NCI-H2107 treated with DMSO at 0.1 percent for 48 hours (cell line): ENCODE measurements around the gene AHCYL1.

ENCODE experiments used
- DNase-seq: peaks from one replicate; lab custom pipeline; 2025; ENCODE audit not compliant: unreplicated experiment; lab: John Stamatoyannopoulos, UW

The AHCYL1 gene

DNA sequence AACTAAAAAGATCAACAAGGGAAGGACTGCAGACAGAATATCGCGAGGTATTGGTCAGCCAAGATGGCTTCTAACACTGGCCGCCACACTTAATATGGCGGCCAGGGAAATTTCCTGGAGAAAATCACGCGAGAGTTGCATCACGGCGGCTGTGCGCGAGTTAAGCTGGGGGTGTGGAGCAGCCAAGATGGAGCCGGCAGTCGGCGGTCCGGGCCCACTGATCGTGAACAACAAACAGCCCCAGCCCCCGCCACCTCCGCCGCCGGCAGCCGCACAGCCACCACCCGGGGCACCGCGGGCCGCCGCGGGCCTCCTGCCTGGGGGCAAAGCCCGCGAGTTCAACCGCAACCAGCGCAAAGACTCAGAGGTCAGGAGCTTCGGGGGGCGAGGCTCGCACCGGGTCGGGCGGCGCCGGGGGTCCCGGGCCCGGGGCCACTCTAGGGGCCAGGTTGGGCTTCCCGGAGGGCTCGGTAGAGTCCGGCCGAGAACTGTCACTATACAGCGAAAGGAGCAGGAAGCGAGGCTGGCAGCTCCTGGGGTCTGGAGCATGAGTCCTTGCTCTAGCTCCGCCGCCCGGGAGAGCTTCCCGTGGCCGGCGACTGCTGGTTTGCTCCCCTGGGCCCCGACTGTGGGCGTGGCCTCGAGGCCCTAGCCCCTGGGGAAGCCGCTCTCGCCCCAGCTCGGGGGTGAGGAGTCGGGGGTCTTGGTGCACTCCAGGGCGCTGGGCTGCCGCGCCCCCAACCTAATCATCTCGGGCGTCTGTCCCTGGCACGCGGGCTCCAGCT is 50.1 kb downstream of the AHCYL1 start, which contains the start of gene STRIP1:
Gene STRIP1 (plus strand): TSS at position 174 of the 785 bp plus-strand sequence. CDS start 14 bp downstream, at position 188.
- peak; percentile 99 for DNase-seq

DNA sequence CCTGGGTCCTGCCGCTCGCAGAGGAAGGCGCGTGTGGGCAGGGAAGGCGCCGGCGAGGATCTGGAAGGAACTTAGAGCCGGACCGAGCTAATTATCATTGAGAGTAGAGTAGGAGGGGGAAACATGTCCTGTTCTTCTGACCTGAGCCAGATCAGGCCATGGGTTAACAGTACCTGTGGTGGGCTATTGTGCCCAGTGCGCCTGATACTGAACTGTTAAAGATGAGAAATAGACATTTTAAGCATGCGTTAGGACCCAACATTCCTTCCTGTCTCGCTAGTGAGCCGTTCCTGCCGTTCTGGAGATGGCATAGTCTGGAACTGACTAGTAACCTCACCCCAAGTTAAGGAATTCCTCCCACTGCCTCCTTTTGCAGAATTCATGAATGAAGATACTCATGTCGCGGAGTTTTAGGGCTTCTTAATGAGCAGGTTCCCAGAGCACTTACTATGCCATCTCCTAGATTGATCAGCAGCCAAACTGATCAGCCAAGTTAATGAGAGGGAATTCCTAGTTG is 50.7 kb downstream of the AHCYL1 start:
- peak; percentile 47 for DNase-seq

DNA sequence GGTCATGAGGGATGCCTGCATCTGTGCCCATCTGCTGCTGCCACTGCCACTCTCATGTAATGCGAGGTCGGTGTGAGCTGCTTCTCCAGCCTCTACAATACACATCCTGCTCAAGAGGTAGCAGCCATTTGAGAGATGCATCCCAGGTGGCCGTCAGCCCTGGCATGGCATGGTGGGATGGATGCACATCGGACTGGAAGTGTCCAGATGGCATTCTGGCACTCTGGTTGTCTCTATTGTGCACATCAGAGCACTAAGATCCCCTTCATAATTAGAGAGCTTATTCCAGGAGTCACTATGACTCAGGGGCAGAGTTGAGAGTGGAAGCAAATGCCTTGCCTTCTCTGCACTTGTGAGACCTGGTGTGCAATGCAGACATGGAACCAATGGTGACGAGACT is 53.7 kb downstream of the AHCYL1 start:
- DNase-seq: no peak

DNA sequence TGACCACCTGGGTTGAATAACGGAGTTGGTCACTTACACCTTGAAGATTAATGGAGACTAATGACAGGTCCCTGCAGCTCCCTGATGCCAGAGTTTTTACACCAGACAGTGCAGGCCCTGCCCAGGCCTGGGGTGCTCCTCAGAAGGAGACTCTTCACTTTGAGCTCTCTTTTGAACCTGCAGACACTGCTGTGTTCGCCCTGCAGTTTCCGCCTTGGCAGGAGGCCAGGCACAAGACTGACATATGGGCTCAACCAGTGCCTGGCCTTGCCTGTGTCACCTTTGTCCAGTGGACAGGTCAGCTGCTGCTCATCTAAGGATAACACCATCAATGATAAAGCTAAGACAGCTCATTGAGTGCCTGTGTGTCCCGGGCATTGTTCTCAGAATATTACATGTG is 55.1 kb downstream of the AHCYL1 start:
- no peak for DNase-seq

DNA sequence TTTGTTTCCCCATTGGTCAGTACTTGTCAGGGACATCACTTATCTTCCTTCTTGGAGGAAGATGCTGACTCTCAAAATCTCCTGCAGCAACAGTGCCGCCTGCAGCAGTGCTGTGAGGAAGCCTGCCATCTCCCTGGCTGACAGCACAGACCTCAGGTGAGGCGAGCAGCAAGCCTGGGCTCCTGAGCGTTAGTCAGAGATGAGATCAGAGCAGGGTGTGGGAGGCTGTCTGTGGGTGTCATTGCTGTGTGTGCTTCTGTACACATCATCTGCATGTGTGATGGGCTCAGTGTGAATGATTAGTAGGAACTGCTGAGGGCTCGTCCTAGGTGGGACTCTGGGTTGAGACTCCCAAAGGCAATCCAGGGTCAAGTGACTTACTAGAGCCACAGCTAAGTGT is 56.0 kb downstream of the AHCYL1 start:
- no peak for DNase-seq

DNA sequence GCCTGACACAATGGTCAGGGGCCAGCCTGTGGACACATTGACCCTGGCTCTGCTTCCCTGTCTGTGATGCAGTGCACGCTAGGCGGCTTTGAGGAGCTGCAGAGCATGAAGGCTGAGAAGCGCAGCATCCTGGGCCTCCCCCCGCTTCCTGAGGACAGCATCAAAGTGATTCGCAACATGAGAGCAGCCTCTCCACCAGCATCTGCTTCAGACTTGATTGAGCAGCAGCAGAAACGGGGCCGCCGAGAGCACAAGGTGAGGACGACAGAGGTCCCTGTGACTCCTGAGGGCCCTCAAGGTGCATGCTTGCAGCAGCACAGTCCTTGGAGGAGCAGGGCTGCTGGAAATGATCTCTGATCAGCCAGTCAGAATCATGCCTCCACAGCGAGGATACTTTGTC is 58.5 kb downstream of the AHCYL1 start:
- DNase-seq: no peak

DNA sequence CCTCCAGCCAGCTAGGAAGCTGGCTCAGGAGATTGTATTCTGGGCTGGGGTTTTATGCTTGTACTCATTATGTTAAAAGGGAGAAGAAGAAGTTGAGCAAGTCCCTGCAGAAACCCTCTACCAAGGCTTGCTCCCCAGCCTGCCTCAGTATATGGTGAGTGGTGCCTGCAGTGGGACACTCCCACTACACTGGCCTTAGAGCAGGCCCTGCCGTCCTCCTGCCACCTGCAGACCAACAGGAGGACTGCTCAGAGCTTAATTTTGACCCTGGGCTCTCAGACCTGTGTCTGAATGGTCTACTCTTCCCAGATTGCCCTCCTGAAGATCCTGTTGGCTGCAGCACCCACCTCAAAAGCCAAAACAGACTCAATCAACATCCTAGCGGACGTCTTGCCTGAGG is 62.9 kb downstream of the AHCYL1 start:
- no peak for DNase-seq

DNA sequence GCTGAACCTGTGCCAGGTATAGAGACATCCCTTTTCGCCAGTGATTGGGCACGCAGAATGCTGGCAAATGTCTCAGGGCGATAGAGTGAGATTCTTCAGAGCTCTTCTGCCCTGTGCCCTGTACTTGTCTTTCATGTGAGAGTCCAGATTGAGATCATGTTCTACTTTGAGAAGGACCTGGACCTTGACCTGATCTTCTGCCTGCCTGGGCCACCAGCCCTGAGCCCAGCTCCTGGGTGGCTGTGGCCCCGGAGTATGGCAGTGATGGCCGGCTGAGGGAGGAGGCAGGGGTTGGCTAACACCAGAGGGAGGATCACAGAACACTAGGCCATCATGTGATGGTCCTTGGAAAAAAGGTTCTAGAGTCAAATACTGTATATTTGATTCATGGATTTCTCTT is 63.7 kb downstream of the AHCYL1 start:
- no peak for DNase-seq

DNA sequence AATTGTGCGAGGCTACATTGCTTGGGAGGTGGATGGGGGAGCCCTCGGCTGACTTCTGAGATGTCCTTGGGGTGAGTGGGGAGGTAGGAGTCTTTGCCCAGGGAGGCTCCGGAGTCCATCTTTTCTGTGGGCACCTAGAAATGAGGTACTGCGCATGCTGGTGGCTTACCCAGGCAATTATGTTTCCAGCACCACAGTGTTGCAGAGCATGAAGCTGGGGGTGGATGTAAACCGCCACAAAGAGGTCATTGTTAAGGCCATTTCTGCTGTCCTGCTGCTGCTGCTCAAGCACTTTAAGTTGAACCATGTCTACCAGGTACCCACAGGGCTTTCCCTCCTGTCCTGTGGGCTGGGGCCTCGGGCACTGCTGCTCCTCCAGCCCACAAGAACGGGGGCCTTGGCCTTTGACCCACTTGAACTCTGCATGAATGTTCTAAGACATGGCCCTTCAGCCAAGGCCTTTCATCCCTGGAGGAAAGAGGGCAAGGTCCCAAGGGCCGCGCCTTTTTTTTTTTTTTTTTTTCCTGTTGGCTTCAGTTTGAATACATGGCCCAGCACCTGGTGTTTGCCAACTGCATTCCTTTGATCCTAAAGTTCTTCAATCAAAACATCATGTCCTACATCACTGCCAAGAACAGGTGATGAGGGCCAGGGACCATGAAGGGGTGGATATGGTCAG is 64.5 kb downstream of the AHCYL1 start:
- no peak for DNase-seq

DNA sequence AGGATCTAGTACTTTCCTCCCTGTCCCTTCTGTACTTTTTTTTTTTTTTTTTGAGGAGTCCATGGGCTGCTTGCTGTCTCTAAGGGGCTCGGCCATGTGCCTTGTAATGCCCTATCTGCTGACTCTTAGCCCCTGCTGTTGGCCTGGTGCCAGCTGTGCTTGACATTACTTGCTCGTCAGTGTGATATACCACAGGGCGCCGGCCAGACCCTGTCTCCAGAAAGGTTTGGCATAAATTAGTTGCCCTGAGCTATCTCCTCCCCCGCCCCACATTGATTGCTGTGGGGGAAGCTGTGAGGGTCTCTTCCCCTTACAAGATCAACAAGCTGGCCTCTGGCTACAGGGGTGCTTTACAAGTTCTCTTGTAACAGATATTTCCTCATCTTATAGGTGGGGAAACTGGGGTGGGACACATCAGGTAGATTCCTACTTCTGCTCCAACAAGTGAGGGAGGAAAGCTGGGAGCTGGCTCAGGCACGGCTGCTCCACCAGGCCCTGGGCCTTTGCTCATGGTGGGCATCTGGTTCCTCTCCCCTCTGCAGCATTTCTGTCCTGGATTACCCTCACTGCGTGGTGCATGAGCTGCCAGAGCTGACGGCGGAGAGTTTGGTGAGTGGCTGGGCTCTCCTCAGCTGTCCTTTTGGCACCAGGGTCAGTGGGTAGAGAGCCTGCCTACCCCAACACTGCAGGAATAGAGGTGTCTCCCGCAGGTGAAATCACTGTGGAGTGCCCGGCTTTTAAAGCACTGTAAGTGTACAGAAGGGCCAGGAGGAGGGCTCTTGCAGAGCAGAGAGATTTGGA is 65.4 kb downstream of the AHCYL1 start:
- DNase-seq: no peak

DNA sequence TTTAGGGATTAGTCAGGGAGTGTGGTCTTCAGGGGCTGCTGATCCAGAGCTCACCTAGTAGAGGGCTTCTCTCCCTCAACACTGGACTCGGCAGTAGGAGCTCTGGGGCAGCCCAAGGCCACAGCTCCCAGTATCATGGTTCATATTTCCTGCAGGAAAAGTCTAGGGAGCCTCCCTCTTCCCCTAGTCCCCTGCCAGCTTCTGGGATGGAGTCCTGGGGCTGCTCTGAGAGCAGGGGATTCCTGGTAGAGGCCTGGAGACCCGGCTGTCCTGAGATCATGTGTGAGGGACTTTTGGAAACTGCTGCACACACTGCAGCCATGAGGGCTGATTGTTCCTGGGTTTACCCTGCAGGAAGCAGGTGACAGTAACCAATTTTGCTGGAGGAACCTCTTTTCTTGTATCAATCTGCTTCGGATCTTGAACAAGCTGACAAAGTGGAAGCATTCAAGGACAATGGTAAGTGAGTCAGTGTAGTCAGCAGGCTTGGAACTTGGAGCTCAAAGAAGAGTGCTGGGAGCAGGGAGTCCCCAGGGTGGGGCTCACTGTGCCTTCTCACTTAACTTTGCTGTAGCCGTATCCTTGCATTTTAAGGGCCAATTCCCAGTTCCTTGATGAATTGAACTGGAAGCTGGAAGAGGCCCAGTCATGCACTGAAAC is 66.2 kb downstream of the AHCYL1 start:
- DNase-seq: no peak

DNA sequence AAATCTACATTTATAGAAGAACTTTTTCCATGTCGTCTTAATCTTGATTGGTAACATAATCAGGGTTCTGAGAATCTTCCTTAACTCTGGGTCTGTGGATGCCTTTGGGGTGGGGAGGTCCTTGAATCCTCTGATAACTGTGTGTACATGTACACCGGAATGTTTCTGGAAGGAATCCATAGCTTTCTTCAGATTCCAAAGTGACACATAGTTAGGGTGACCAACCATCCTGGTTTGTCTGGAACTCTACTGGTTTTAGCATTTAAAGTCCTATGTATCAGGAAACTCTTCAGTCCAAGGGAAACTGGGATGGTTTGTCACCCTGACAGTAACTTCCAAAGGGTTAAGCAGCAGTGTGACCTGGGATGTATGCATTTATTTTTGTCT is 66.7 kb downstream of the AHCYL1 start:
- no peak for DNase-seq

DNA sequence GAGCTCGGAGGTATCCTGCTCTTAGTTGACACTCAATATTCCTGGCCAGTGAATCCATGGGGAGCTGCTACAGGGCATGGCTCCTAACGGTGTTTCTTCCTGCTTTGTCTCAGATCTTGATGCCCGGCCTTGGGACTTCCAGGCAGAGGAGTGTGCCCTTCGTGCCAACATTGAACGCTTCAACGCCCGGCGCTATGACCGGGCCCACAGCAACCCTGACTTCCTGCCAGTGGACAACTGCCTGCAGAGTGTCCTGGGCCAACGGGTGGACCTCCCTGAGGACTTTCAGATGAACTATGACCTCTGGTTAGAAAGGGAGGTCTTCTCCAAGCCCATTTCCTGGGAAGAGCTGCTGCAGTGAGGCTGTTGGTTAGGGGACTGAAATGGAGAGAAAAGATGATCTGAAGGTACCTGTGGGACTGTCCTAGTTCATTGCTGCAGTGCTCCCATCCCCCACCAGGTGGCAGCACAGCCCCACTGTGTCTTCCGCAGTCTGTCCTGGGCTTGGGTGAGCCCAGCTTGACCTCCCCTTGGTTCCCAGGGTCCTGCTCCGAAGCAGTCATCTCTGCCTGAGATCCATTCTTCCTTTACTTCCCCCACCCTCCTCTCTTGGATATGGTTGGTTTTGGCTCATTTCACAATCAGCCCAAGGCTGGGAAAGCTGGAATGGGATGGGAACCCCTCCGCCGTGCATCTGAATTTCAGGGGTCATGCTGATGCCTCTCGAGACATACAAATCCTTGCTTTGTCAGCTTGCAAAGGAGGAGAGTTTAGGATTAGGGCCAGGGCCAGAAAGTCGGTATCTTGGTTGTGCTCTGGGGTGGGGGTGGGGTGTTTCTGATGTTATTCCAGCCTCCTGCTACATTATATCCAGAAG is 69.2 kb downstream of the AHCYL1 start:
- DNase-seq: no peak

DNA sequence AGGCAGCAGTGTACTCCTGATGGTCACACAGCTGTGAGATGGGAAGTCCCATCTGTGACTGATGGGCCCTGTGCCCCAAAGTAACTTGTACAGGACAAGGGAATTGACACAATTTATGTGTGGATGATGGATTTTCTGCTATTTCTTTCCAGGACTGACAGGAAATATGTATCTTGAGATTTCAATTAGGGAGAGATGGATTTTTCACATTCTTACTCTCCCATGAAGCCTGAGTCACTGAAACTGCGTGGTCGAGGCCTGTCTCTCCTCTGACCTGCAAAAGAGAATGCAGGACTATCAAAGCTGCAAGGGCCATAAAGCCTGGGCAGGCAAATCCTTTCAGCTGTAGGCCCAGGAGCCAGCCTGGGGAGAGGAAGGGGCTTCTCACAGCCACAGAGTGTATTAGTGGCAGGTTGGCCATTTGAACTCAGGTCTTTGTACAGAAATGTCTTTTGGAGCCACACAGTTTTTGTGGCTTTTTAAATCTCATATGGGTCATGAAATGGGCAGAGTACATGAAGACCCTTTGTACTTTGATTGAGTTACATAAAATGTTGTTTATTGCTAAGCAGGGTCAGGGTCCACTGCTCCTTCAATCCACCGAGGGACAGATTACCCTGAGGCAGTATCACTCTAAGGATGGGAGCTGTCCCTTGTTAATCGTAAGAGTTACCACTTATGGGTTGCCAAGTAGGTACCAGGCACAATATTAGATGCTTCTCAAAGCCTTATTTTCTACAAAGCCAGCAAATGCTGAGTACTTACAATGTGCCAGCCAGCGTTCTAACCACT is 71.1 kb downstream of the AHCYL1 start:
- DNase-seq: no peak

DNA sequence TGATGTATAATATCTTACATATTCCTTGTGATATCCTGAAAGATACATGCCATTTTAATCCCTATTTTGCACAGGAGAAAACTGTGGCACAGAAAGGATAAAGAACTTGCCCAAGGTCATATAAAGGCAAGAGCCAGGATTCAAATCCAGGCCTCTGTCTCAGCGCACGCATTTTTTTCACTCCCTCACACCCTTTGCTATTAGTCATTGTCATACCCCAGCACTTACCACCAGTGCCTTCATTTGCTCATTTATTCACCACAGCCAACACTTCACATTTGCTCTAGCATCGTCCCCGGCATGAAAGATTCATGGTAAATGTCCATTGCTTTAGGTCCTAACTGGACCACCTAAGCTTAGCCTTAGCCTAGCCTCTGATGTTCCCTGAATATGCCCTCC is 71.7 kb downstream of the AHCYL1 start:
- no peak for DNase-seq

DNA sequence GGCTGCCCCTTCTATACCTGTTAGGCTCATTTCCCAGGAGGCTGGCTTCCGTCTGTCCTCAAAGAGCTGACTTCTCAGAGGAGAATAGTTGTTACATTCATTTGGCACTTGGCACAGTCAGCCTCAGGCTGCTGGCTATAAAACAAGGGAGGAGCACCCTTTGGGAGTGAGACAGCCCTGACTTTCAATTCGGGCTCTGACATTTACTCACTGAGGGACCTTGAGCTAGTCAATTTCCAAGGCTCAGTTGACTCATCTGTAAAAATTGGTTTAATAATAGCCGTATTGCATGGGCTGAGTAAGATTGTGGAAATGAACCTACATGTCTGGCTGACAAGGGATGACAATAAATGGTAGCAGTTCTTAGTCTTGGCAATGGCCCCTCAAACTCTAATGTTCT is 72.2 kb downstream of the AHCYL1 start:
- DNase-seq: no peak

DNA sequence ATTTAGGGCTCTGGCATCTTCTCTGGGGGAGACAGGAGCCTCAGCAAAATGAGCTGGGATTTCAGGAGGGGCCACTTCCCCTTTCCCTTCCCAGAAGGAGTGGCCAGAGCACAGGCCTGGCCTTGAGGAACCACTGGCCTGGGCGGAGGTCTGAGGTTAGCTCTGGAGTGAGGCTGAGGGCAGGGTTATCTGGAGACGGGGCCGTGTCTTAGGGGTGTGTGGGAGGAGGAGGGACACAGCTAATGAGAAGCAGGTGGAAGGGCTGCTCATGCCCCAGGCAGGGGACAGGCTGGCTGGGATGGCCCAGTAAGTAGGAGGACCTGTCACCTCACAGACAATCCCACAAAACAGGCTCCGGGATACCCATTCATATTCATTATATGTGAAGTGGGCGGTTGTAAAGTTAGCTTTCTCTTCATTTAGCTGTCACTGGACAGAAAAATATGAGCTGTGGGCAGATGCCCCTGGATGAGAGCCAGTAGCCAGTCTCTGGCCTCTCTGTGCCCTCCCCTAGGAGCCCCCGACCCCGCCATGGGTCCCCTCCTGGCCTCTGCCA is 73.5 kb downstream of the AHCYL1 start:
- no peak for DNase-seq

DNA sequence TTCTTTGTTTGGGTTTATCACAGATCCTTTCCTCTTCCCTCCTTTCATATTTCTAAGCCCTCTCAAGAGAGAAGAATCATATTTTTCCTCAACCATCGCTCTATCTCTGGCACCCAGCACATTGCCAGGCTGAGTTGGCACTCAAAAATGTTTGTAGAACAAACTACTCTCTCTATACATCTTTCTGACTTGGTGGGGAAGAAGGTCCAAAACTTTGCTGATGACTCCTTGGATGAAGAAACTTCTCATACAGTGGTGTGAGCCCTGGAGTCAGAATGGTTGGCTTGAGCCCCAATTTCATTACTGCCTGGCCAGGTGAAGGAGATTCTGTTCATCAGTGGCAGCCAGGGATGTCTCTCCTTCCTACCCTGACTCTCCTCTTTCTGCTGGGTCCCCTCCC is 74.0 kb downstream of the AHCYL1 start:
- DNase-seq: no peak
